DOHH2 (cell line): Measurements from ENCODE around the gene MRS2.

Experiments used
- H3F3A ChIP-seq: fragments of 200-600 bp; sonication (generic), shearing (Covaris generic); 2 replicates; pipeline ENCODE4 v1.6.0; 2016; ENCODE audit warnings: antibody characterized with exemption, mild to moderate bottlenecking; ENCODE audit not compliant: control insufficient read depth, insufficient read depth
- H3K27ac ChIP-seq: fragments of 200-600 bp; sonication (generic); 2 replicates; pipeline ENCODE4 v1.5.1; 2014; ENCODE audit warnings: low read depth, mild to moderate bottlenecking, low read length, moderate library complexity
- H3K27me3 ChIP-seq: fragments of 200-600 bp; sonication (generic); 2 replicates; pipeline ENCODE4 v1.6.1; 2014; ENCODE audit warnings: mild to moderate bottlenecking, low read length, mixed read lengths; ENCODE audit not compliant: control insufficient read depth
- H3K36me3 ChIP-seq: fragments of 200-600 bp; sonication (generic); 2 replicates; pipeline ENCODE4 v1.6.1; 2014; ENCODE audit warnings: mild to moderate bottlenecking, low read length, moderate library complexity, mixed read lengths; ENCODE audit not compliant: control insufficient read depth
- H3K4me1 ChIP-seq: fragments of 200-600 bp; sonication (generic); 2 replicates; pipeline ENCODE4 v1.6.1; 2014; ENCODE audit warnings: mild to moderate bottlenecking, low read length, mixed read lengths; ENCODE audit not compliant: control insufficient read depth
- H3K4me2 ChIP-seq: fragments of 200-600 bp; sonication (generic); 2 replicates; pipeline ENCODE4 v1.6.0; 2014; ENCODE audit warnings: mild to moderate bottlenecking, low read length, moderate library complexity
- H3K4me3 ChIP-seq: fragments of 200-600 bp; sonication (generic); 2 replicates; pipeline ENCODE4 v1.5.1; 2014; ENCODE audit warnings: mild to moderate bottlenecking, low read length, mixed read lengths
- H3K79me2 ChIP-seq: fragments of 200-600 bp; sonication (generic); 2 replicates; pipeline ENCODE4 v1.6.1; 2014; ENCODE audit warnings: mild to moderate bottlenecking, low read length, mixed read lengths; ENCODE audit not compliant: control insufficient read depth
- H3K9me2 ChIP-seq: fragments of 200-600 bp; sonication (generic); replicated peaks from 2 replicates; pipeline ENCODE4 v1.6.1; 2014; ENCODE audit warnings: mild to moderate bottlenecking, low read length, mixed read lengths; ENCODE audit not compliant: control insufficient read depth
- H3K9me3 ChIP-seq: fragments of 200-600 bp; sonication (generic); 2 replicates; pipeline ENCODE4 v1.6.1; 2014; ENCODE audit warnings: antibody characterized with exemption, low read length, mixed read lengths; ENCODE audit not compliant: control insufficient read depth, insufficient read depth
- H4K20me1 ChIP-seq: fragments of 200-600 bp; sonication (generic); 2 replicates; pipeline ENCODE4 v1.6.0; 2014; ENCODE audit warnings: low read depth, mild to moderate bottlenecking, antibody characterized with exemption, low read length, moderate library complexity; ENCODE audit not compliant: control insufficient read depth, insufficient read depth
- CTCF ChIP-seq: fragments of 200-600 bp; sonication (generic); IDR thresholded peaks from one replicate; pipeline ENCODE4 v1.5.1; 2014; ENCODE audit warnings: antibody characterized with exemption, mild to moderate bottlenecking, low read depth, low read length; ENCODE audit not compliant: poor library complexity, severe bottlenecking
- EZH2phosphoT487 ChIP-seq: fragments of 200-600 bp; sonication (generic); IDR thresholded peaks from 2 replicates; pipeline ENCODE4 v1.6.1; 2017; ENCODE audit warnings: borderline replicate concordance, mild to moderate bottlenecking, antibody characterized with exemption, low read length, moderate library complexity, mixed read lengths

The MRS2 gene

GRCh38 chr6:24376871-24377270 is 25.9 kb upstream of the MRS2 start:
- H3K4me2 ChIP-seq, result no peak overlapping the region
- no peaks in the 10 kb centered on the region for H3K9me3 ChIP-seq
- TF ChIP-seq EZH2phosphoT487 (no peak), CTCF (no peak)
- H3K4me3 ChIP-seq, result no peak overlapping the region
- no peaks in the 10 kb centered on the region for H4K20me1 ChIP-seq
- H3K79me2 ChIP-seq, result no peaks in the 10 kb centered on the region
- H3F3A ChIP-seq, result no peaks in the 10 kb centered on the region
- no peak overlapping the region for H3K27ac ChIP-seq
- no peaks in the 10 kb centered on the region for H3K4me1 ChIP-seq
- no peaks in the 10 kb centered on the region for H3K36me3 ChIP-seq
- H3K27me3 ChIP-seq, result peaks cover 3% of the 10 kb centered on the region; the same call in 1 of the 2 replicates
- H3K9me2 ChIP-seq, result no peaks in the 10 kb centered on the region

- H3K4me2 ChIP-seq, result no peak overlapping the region
- no peaks in the 10 kb centered on the region for H3K36me3 ChIP-seq
- H3F3A ChIP-seq, result no peaks in the 10 kb centered on the region
- no peaks in the 10 kb centered on the region for H3K9me2 ChIP-seq
- TF ChIP-seq EZH2phosphoT487, result no peak
- TF ChIP-seq CTCF, result no peak
- no peak overlapping the region for H3K4me3 ChIP-seq
- H3K4me1 ChIP-seq, result no peaks in the 10 kb centered on the region
- no peaks in the 10 kb centered on the region for H3K79me2 ChIP-seq
- H4K20me1 ChIP-seq, result no peaks in the 10 kb centered on the region
- no peak overlapping the region for H3K27ac ChIP-seq
- H3K9me3 ChIP-seq, result no peaks in the 10 kb centered on the region
- H3K27me3 ChIP-seq, result peaks cover 3% of the 10 kb centered on the region; the same call in 1 of the 2 replicates
Measured at GRCh38 chr6:24378473-24379097, 24.2 kb upstream of the MRS2 start.

GRCh38 chr6:24381476-24382219 is 21.1 kb upstream of the MRS2 start:
- Histone ChIP-seq H4K20me1 (no peaks in the 10 kb centered on the region), H3K79me2 (no peaks in the 10 kb centered on the region), H3K9me2 (no peaks in the 10 kb centered on the region), H3K27ac (no peak overlapping the region), H3K36me3 (no peaks in the 10 kb centered on the region), H3K4me1 (no peaks in the 10 kb centered on the region), H3K9me3 (no peaks in the 10 kb centered on the region), H3K27me3 (peaks cover 3% of the 10 kb centered on the region; the same call in 1 of the 2 replicates), H3F3A (no peaks in the 10 kb centered on the region), H3K4me2 (no peak overlapping the region), H3K4me3 (no peak overlapping the region)
- TF ChIP-seq EZH2phosphoT487 (no peak), CTCF (no peak)
